22Rv1 (cell line): ENCODE results near the gene IRX1.

Experiments used
- H3K27ac ChIP-seq: fragments of 450-650 bp; 2 replicates; pipeline ENCODE4 v1.5.1; 2017
- CTCF ChIP-seq: fragments of 450-650 bp; IDR thresholded peaks from 2 replicates; pipeline ENCODE4 v1.5.1; 2017; ENCODE audit warnings: mild to moderate bottlenecking
- ZFX ChIP-seq: fragments of 450-650 bp; IDR thresholded peaks from 2 replicates; pipeline ENCODE4 v1.6.1; 2017; ENCODE audit warnings: antibody characterized with exemption, borderline replicate concordance

IRX1 gene

GRCh38 chr5:3595006-3595961 is at the start of gene IRX1:
TSS of gene IRX1 (plus strand) at chr5:3595832. CDS start at chr5:3596106, 274 bp downstream.
- H3K27ac ChIP-seq: no peak within 1 kb of the TSS
- no peak for TF ChIP-seq CTCF
- TF ChIP-seq ZFX: no peak

- no peak for TF ChIP-seq ZFX
- no peak for TF ChIP-seq CTCF
- H3K27ac ChIP-seq: no peak overlapping the region
Measured at GRCh38 chr5:3546028-3546427, 49.6 kb upstream of the IRX1 start.

GRCh38 chr5:3564116-3564515 is 31.5 kb upstream of the IRX1 start:
- no peak for TF ChIP-seq ZFX
- TF ChIP-seq CTCF: no peak
- H3K27ac ChIP-seq: no peak overlapping the region

- no peak for TF ChIP-seq ZFX
- no peak for TF ChIP-seq CTCF
- H3K27ac ChIP-seq: no peak overlapping the region
Measured at GRCh38 chr5:3564827-3565518, 30.7 kb upstream of the IRX1 start.

- no peak for TF ChIP-seq CTCF
- no peak for TF ChIP-seq ZFX
- H3K27ac ChIP-seq: no peak overlapping the region
Measured at GRCh38 chr5:3584724-3585531, 10.7 kb upstream of the IRX1 start.

GRCh38 chr5:3590161-3590966 is 5.3 kb upstream of the IRX1 start:
- TF ChIP-seq ZFX (no peak), CTCF (no peak)
- H3K27ac ChIP-seq: no peak overlapping the region
